Left ventricle myocardium inferior (tissue), 1 donor: ENCODE results near the gene ADCY3. TPM values are rescaled to one million over a fixed set of nuclear protein-coding genes. Genes with fewer than 3 reads are reported as not detected.

ENCODE experiments used
- DNase-seq: peaks from one replicate; pipeline ENCODE4 v3.0.0-alpha.2; 2020
- H3K27ac ChIP-seq: fragments of 200-600 bp; replicated peaks from 2 replicates; pipeline ENCODE4 v1.8.0; 2021
- H3K27me3 ChIP-seq: fragments of 200-600 bp; 2 replicates; pipeline ENCODE4 v1.8.0; 2021; ENCODE audit warnings: low read depth
- H3K36me3 ChIP-seq: fragments of 200-600 bp; 2 replicates; pipeline ENCODE4 v1.8.0; 2021
- H3K4me1 ChIP-seq: fragments of 200-600 bp; 2 replicates; pipeline ENCODE4 v1.8.0; 2021
- H3K4me3 ChIP-seq: fragments of 200-600 bp; 2 replicates; pipeline ENCODE4 v1.8.0; 2021; ENCODE audit warnings: mild to moderate bottlenecking, moderate library complexity
- H3K9me3 ChIP-seq: fragments of 200-600 bp; replicated peaks from 2 replicates; pipeline ENCODE4 v1.8.0; 2021
- CTCF ChIP-seq: fragments of 200-600 bp; IDR thresholded peaks from 2 replicates; pipeline ENCODE4 v1.8.0; 2021; ENCODE audit warnings: antibody characterized with exemption, mild to moderate bottlenecking, borderline replicate concordance
- intact Hi-C: fragments of 100-400 bp; cut with micrococcal nuclease; formaldehyde crosslinking; loops from one replicate; pipeline ENCODE4 v1.11.0; 2022
- long read RNA-seq: library from polyadenylated mRNA; unstranded; transcript quantifications from one replicate; pipeline ENCODE4 v2.0.0, GENCODE V29; 2021
- total RNA-seq: library from RNA; stranded (reverse); fragmentation: NEBNext Ultra II Directional; extraction: Animal tissue kit (Norgen Biotek cat#: 25700); gene quantifications from one replicate; pipeline ENCODE4 v1.2.1, GENCODE V29; 2021
- donor health status: DM: no; HTN: yes; CAD: no; lungs with severe emphysema.

ADCY3 gene
- 12.8 TPM for total RNA-seq
- long read RNA-seq, partial matches to known transcripts, result 7 of 35 reads
- long read RNA-seq, other reads (novel, unspliced or antisense), result 28 of 35 reads

- peak within 1 kb of the TSS; percentile 73 for H3K27ac ChIP-seq
- H3K27me3 ChIP-seq, result peaks cover 25% of the 10 kb centered on the region
- no peaks in the 10 kb centered on the region for H3K36me3 ChIP-seq
- intact Hi-C loops, result no loop called here
- peak; percentile 67 for DNase-seq
- H3K9me3 ChIP-seq, result no peaks in the 10 kb centered on the region
- peak within 1 kb of the TSS; percentile 76 for H3K4me3 ChIP-seq
- no peak for TF ChIP-seq CTCF
- peaks cover 39% of the 10 kb centered on the region for H3K4me1 ChIP-seq
Observed at GRCh38 chr2:24920098-24920808, at the start of gene ADCY3. Gene ADCY3, minus strand, starts transcription at chr2:24920237. Its CDS starts 1,250 bp downstream, at chr2:24918987.

GRCh38 chr2:24969784-24970183 is 49.7 kb upstream of the ADCY3 start:
- H3K36me3 ChIP-seq, result peaks cover 27% of the 10 kb centered on the region
- intact Hi-C loops, result no loop called here
- DNase-seq, result no peak
- no peak overlapping the region for H3K4me3 ChIP-seq
- H3K9me3 ChIP-seq, result no peaks in the 10 kb centered on the region
- no peaks in the 10 kb centered on the region for H3K27me3 ChIP-seq
- TF ChIP-seq CTCF, result no peak
- no peak overlapping the region for H3K27ac ChIP-seq
- H3K4me1 ChIP-seq, result peaks cover 31% of the 10 kb centered on the region

GRCh38 chr2:24961903-24962302 is 41.9 kb upstream of the ADCY3 start:
- TF ChIP-seq CTCF, result no peak
- H3K36me3 ChIP-seq, result peaks cover 78% of the 10 kb centered on the region
- intact Hi-C loops, result no loop called here
- peaks cover 29% of the 10 kb centered on the region for H3K4me1 ChIP-seq
- no peaks in the 10 kb centered on the region for H3K9me3 ChIP-seq
- H3K27me3 ChIP-seq, result no peaks in the 10 kb centered on the region
- no peak overlapping the region for H3K27ac ChIP-seq
- no peak for DNase-seq
- no peak overlapping the region for H3K4me3 ChIP-seq

GRCh38 chr2:24959761-24960160 is 39.7 kb upstream of the ADCY3 start:
- Histone ChIP-seq H3K27ac (no peak overlapping the region), H3K4me1 (peaks cover 29% of the 10 kb centered on the region), H3K36me3 (peaks cover 78% of the 10 kb centered on the region), H3K4me3 (no peak overlapping the region), H3K27me3 (no peaks in the 10 kb centered on the region), H3K9me3 (peaks cover 10% of the 10 kb centered on the region)
- TF ChIP-seq CTCF, result no peak
- no peak for DNase-seq
- intact Hi-C loops, result no loop called here

GRCh38 chr2:24958411-24958935 is 38.4 kb upstream of the ADCY3 start:
- Histone ChIP-seq H3K36me3 (peaks cover 81% of the 10 kb centered on the region), H3K27ac (no peak overlapping the region), H3K4me3 (no peak overlapping the region), H3K9me3 (peaks cover 12% of the 10 kb centered on the region), H3K27me3 (no peaks in the 10 kb centered on the region), H3K4me1 (peaks cover 29% of the 10 kb centered on the region)
- DNase-seq, result no peak
- intact Hi-C loops, result no loop called here
- TF ChIP-seq CTCF, result no peak
